H9 (cell line): Measurements from ENCODE around the gene PRSS38. TPM values are rescaled to one million over a fixed set of nuclear protein-coding genes. Genes with fewer than 3 reads are reported as not detected.

Source experiments
- DNase-seq: peaks from one replicate; pipeline ENCODE4 v3.0.0-alpha.2; 2017
- H2AFZ ChIP-seq: one replicate; pipeline ENCODE4 v1.6.1; 2013; ENCODE audit warnings: mild to moderate bottlenecking, low read length, control low read depth, moderate library complexity
- H2AK5ac ChIP-seq: 2 replicates; pipeline ENCODE4 v1.6.1; 2013; ENCODE audit warnings: low read length, control low read depth, mixed read lengths; ENCODE audit not compliant: insufficient read length
- H2BK120ac ChIP-seq: one replicate; pipeline ENCODE4 v1.6.1; 2013; ENCODE audit warnings: low read depth, mild to moderate bottlenecking, low read length, control low read depth, inconsistent platforms; ENCODE audit not compliant: poor library complexity, severe bottlenecking
- H2BK12ac ChIP-seq: 2 replicates; pipeline ENCODE4 v1.6.1; 2013; ENCODE audit warnings: low read length, control low read depth, mixed read lengths, low read depth; ENCODE audit not compliant: insufficient read length
- H2BK15ac ChIP-seq: 2 replicates; pipeline ENCODE4 v1.6.1; 2013; ENCODE audit warnings: low read depth, low read length, control low read depth
- H2BK20ac ChIP-seq: one replicate; pipeline ENCODE4 v1.6.1; 2013; ENCODE audit warnings: low read depth, mild to moderate bottlenecking, low read length, control low read depth, inconsistent platforms; ENCODE audit not compliant: poor library complexity, severe bottlenecking
- H2BK5ac ChIP-seq: 2 replicates; pipeline ENCODE4 v1.6.1; 2013; ENCODE audit warnings: low read length, control low read depth, mixed read lengths; ENCODE audit not compliant: insufficient read length
- H3K14ac ChIP-seq: 2 replicates; pipeline ENCODE4 v1.6.1; 2013; ENCODE audit warnings: low read length, control low read depth; ENCODE audit not compliant: insufficient read depth
- H3K18ac ChIP-seq: 2 replicates; pipeline ENCODE4 v1.6.1; 2013; ENCODE audit warnings: low read depth, mild to moderate bottlenecking, mixed read lengths, low read length, control low read depth; ENCODE audit not compliant: insufficient read length
- H3K23ac ChIP-seq: 2 replicates; pipeline ENCODE4 v1.6.1; 2013; ENCODE audit warnings: low read length, control low read depth, mixed read lengths, low read depth; ENCODE audit not compliant: insufficient read length
- H3K23me2 ChIP-seq: 2 replicates; pipeline ENCODE4 v1.6.1; 2013; ENCODE audit warnings: low read depth, mild to moderate bottlenecking, mixed read lengths, low read length, control low read depth; ENCODE audit not compliant: insufficient read length, poor library complexity, severe bottlenecking
- H3K27ac ChIP-seq: 2 replicates; pipeline ENCODE4 v1.5.1; 2013; ENCODE audit warnings: low read length, control low read depth, mixed read lengths, low read depth; ENCODE audit not compliant: insufficient read length
- H3K27me3 ChIP-seq: 2 replicates; pipeline ENCODE4 v1.6.1; 2013; ENCODE audit warnings: low read length, control low read depth, inconsistent platforms; ENCODE audit not compliant: insufficient read depth
- H3K4ac ChIP-seq: 2 replicates; pipeline ENCODE4 v1.6.1; 2013; ENCODE audit warnings: low read depth, mild to moderate bottlenecking, control low read depth, inconsistent platforms, low read length, moderate library complexity
- H3K4me1 ChIP-seq: 2 replicates; pipeline ENCODE4 v1.6.1; 2013; ENCODE audit warnings: low read length, control low read depth, inconsistent platforms; ENCODE audit not compliant: insufficient read depth
- H3K4me2 ChIP-seq: 2 replicates; pipeline ENCODE4 v1.6.1; 2013; ENCODE audit warnings: low read length, control low read depth, mixed read lengths; ENCODE audit not compliant: insufficient read length, insufficient read depth
- H3K56ac ChIP-seq: 2 replicates; pipeline ENCODE4 v1.6.1; 2013; ENCODE audit warnings: low read depth, mild to moderate bottlenecking, mixed read lengths, low read length, control low read depth; ENCODE audit not compliant: insufficient read length
- H3K79me1 ChIP-seq: 2 replicates; pipeline ENCODE4 v1.6.1; 2013; ENCODE audit warnings: low read depth, mild to moderate bottlenecking, moderate library complexity, low read length, control low read depth, inconsistent platforms; ENCODE audit not compliant: insufficient read depth, poor library complexity, severe bottlenecking
- H3K79me2 ChIP-seq: 2 replicates; pipeline ENCODE4 v1.6.1; 2013; ENCODE audit warnings: low read length, control low read depth, inconsistent platforms; ENCODE audit not compliant: insufficient read depth
- H3K9ac ChIP-seq: 2 replicates; pipeline ENCODE4 v1.6.1; 2013; ENCODE audit warnings: low read length, control low read depth, mixed read lengths; ENCODE audit not compliant: insufficient read length; ENCODE audit errors: extremely low read depth
- H3K9me3 ChIP-seq: one replicate; pipeline ENCODE4 v1.6.1; 2013; ENCODE audit warnings: low read depth, low read length, inconsistent platforms; ENCODE audit not compliant: control insufficient read depth
- H3T11ph ChIP-seq: one replicate; pipeline ENCODE4 v1.6.1; 2013; ENCODE audit warnings: mild to moderate bottlenecking, low read length, control low read depth, inconsistent platforms
- H4K20me1 ChIP-seq: one replicate; pipeline ENCODE4 v1.6.1; 2013; ENCODE audit not compliant: control insufficient read depth, insufficient read length, insufficient read depth
- H4K5ac ChIP-seq: 2 replicates; pipeline ENCODE4 v1.6.1; 2013; ENCODE audit warnings: low read depth, mild to moderate bottlenecking, mixed read lengths, low read length, control low read depth; ENCODE audit not compliant: insufficient read length
- H4K8ac ChIP-seq: replicated peaks from 2 replicates; pipeline ENCODE4 v1.6.1; 2013; ENCODE audit warnings: low read length, control low read depth, mixed read lengths, low read depth; ENCODE audit not compliant: insufficient read length
- H4K91ac ChIP-seq: 2 replicates; pipeline ENCODE4 v1.6.1; 2013; ENCODE audit warnings: low read depth, mild to moderate bottlenecking, moderate library complexity, mixed read lengths, low read length, control low read depth; ENCODE audit not compliant: insufficient read length
- H3K27ac Mint-ChIP-seq, 3 experiments: 2 replicates in 2 of 3; 3 replicates in 1 of 3; pipeline ENCODE4 v1.8.0; 2020 to 2021; ENCODE audit warnings: mixed read lengths in 3 of 3, mild to moderate bottlenecking in 1 of 3, moderate library complexity in 1 of 3
- H3K27me3 Mint-ChIP-seq: 2 replicates; pipeline ENCODE4 v1.8.0; 2021; ENCODE audit warnings: low read depth, mild to moderate bottlenecking, moderate library complexity, mixed read lengths
- H3K36me3 Mint-ChIP-seq, 3 experiments: 2 replicates in 2 of 3; 3 replicates in 1 of 3; pipeline ENCODE4 v1.8.0; 2020 to 2021; ENCODE audit warnings: low read depth in 3 of 3, mixed read lengths in 3 of 3; ENCODE audit not compliant: insufficient read depth in 1 of 3
- H3K4me1 Mint-ChIP-seq, 2 experiments: 2 replicates each; pipeline ENCODE4 v1.8.0; 2020; ENCODE audit warnings: mixed read lengths in 2 of 2
- H3K4me3 Mint-ChIP-seq, 2 experiments: 2 replicates in 1 of 2; 3 replicates in 1 of 2; pipeline ENCODE4 v1.8.0; 2020 to 2021; ENCODE audit warnings: mild to moderate bottlenecking in 2 of 2, mixed read lengths in 2 of 2, moderate library complexity in 1 of 2
- H3K9me3 Mint-ChIP-seq, 2 experiments: 2 replicates in 1 of 2; 3 replicates in 1 of 2; pipeline ENCODE4 v1.8.0; 2020; ENCODE audit warnings: mild to moderate bottlenecking in 2 of 2, mixed read lengths in 2 of 2, moderate library complexity in 1 of 2
- WGBS: extraction: QIAGEN DNeasy Blood & Tissue Kit; methylation state at CpG from one replicate; pipeline ENCODE4 v1.1.7; 2013; ENCODE audit warnings: missing lambda C conversion rate, low lambda C conversion rate, mixed read lengths; ENCODE audit not compliant: insufficient read length; ENCODE audit errors: extremely low coverage; 5-methylcytosine and 5-hydroxymethylcytosine counted together
- total RNA-seq: library from RNA; stranded (reverse); gene quantifications from 2 replicates; pipeline ENCODE4 v1.2.1, GENCODE V29; 2021
- TF ChIP-seq, protein P1 (sequence below): fragments of 200-600 bp; sonication (generic); conservative IDR thresholded peaks from 3 replicates; pipeline ENCODE4 v1.8.0; 2021; ENCODE audit warnings: antibody characterized with exemption, mild to moderate bottlenecking

Gene PRSS38
- total RNA-seq, 1 experiment from 2014 or later, result not detected

DNA sequence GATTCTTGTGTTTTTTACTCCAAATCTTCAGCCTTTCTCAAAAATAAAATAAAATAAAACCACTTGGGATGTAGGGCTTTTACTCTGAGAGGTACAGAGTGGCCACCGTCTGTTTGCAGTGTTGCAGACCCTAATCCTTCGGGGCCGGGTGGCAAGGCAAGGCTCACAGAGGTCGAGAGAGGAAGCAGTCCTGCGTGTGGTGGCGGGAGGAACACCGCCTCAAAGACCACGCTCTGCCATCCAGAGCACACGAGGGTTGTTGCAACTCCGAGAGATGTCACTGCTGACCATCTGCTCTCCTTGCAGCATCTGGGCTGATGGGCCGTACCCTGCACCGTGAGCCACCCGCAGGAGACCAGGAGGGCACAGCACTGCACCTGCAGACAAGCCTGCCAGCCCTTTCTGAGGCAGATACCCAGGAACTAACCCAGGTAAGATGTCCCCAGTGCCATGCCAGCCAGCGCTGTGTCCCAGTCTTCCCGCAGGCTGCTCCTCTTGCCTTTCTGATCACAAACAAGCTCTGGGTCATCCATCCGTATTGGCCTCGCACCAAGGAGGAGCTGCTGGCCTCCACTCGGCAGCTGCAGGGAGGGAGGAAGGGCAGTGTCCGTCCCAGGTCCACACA lies 48.7 kb upstream of the PRSS38 start:
- H3K27ac ChIP-seq, result no peak overlapping the region
- H2BK20ac ChIP-seq, result no peak overlapping the region
- no peak overlapping the region for H4K91ac ChIP-seq
- no peak overlapping the region for H3K18ac ChIP-seq
- peaks cover 3% of the 10 kb centered on the region for H3K79me1 ChIP-seq
- no peak for DNase-seq
- no peaks in the 10 kb centered on the region for H3K27me3 ChIP-seq
- no peak overlapping the region for H3K4me3 Mint-ChIP-seq
- H3K36me3 Mint-ChIP-seq, result peaks cover 24 to 53% (median 41%) of the 10 kb centered on the region in 3 experiments
- H4K20me1 ChIP-seq, result no peaks in the 10 kb centered on the region
- H3K14ac ChIP-seq, result no peak overlapping the region; the same call in 1 of the 2 replicates
- H3K23me2 ChIP-seq, result peaks cover 2% of the 10 kb centered on the region
- H3K79me2 ChIP-seq, result no peaks in the 10 kb centered on the region
- no peak overlapping the region for H3K56ac ChIP-seq
- H3T11ph ChIP-seq, result no peak overlapping the region
- TF ChIP-seq, protein P1, sequence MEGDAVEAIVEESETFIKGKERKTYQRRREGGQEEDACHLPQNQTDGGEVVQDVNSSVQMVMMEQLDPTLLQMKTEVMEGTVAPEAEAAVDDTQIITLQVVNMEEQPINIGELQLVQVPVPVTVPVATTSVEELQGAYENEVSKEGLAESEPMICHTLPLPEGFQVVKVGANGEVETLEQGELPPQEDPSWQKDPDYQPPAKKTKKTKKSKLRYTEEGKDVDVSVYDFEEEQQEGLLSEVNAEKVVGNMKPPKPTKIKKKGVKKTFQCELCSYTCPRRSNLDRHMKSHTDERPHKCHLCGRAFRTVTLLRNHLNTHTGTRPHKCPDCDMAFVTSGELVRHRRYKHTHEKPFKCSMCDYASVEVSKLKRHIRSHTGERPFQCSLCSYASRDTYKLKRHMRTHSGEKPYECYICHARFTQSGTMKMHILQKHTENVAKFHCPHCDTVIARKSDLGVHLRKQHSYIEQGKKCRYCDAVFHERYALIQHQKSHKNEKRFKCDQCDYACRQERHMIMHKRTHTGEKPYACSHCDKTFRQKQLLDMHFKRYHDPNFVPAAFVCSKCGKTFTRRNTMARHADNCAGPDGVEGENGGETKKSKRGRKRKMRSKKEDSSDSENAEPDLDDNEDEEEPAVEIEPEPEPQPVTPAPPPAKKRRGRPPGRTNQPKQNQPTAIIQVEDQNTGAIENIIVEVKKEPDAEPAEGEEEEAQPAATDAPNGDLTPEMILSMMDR, result no peak
- H3K4me1 ChIP-seq, result no peaks in the 10 kb centered on the region
- WGBS, result no CpG with 5 or more reads among the region's 19 CpGs
- no peak overlapping the region for H2AFZ ChIP-seq
- H3K27me3 Mint-ChIP-seq, result no peaks in the 10 kb centered on the region
- H3K4me2 ChIP-seq, result no peak overlapping the region
- no peak overlapping the region for H4K5ac ChIP-seq
- H3K4ac ChIP-seq, result no peak overlapping the region
- no peak overlapping the region for H3K9ac ChIP-seq
- H4K8ac ChIP-seq, result no peak overlapping the region
- no peak overlapping the region for H2BK15ac ChIP-seq
- H2BK12ac ChIP-seq, result no peak overlapping the region
- H2BK120ac ChIP-seq, result no peak overlapping the region
- H2BK5ac ChIP-seq, result no peak overlapping the region
- peaks cover 4 to 12% of the 10 kb centered on the region in 2 experiments; a peak in 2 of 4 replicates for H3K4me1 Mint-ChIP-seq
- no peaks in the 10 kb centered on the region for H3K9me3 ChIP-seq
- H3K9me3 Mint-ChIP-seq, result no peaks in the 10 kb centered on the region
- no peak overlapping the region for H3K23ac ChIP-seq
- no peak overlapping the region for H3K27ac Mint-ChIP-seq
- H2AK5ac ChIP-seq, result no peak overlapping the region
